NCI-H345 treated with DMSO at 0.1 percent for 48 hours (cell line): ENCODE data around the gene NISCH.
A peak's percentile ranks its signal among the peaks of the same experiment; 100 is the strongest.

Experiments used
- DNase-seq: peaks from one replicate; lab custom pipeline; 2025; ENCODE audit not compliant: unreplicated experiment; lab: John Stamatoyannopoulos, UW

The NISCH gene

DNA sequence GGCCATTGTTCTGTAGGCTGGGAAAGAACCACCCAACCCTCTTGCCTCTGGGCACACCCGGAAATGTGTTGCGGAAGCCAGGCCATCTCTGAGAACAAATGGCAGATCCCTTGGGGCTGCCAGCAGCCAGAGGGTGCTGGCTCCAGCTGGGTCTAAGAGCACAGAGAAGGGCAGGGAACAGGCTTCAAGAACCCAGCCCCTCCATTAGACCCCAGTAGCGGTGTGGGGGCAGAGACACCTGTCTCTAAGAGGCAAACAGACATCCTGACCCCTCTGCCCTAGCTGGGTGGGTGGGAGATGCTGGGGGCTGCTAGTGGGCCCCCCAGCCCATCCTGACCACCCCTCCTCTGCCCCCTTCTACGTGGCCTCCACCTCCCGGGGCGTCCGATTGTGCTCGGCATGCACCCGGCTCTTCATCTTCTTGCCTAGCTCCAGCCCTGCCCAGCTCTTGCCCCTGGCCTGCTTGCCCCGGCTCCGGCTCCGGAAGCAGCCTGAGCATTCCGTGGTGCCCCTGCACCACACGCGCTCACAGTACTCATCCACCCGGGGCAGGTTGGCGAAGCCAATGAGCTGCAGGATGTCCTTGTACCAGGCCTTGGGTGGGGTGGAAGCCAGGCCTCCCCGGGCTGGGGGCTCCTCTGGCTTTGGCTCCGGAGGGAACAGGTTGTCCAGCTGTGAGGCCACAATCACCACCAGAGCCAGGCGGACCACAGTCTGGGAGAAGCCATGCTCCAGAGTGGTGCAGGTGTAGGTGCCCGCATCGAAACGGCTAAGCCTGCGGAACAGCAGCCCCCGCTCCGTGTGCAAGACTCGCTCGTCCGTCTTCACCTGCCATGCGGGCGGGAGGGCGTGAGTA lies 19.9 kb upstream of the NISCH start:
- no peak for DNase-seq

DNA sequence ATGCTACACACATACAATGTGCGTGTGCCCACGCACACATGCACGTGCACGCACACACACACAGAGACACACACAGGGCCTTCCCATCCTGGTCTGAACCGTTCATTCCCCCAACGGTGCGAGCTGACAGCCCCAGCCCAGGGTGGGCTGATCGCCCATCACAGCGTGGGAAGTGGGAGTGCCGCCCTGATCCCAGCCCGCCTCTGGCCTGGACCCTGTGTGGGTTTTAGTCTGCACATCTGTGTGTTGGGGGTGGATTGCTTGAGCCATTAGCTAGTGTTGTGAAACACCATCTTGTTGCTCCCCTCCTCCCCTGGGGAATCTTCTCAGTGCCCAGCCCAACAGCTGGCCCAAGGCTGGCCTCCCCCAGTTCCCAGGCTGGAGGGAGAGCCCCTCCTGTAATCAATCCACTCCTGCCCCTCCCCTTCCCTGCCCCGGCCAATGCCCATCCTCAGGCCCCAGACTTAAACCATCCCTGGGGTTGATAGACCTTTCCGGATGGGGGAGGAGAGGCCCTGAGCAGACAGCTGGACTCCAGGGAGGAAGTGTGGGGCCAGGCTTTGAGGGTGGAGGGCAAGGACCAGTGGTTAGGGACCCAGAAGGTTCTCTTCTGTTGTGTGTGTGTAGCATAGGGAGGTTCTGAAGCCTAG lies 18.8 kb upstream of the NISCH start:
- DNase-seq, result no peak

DNA sequence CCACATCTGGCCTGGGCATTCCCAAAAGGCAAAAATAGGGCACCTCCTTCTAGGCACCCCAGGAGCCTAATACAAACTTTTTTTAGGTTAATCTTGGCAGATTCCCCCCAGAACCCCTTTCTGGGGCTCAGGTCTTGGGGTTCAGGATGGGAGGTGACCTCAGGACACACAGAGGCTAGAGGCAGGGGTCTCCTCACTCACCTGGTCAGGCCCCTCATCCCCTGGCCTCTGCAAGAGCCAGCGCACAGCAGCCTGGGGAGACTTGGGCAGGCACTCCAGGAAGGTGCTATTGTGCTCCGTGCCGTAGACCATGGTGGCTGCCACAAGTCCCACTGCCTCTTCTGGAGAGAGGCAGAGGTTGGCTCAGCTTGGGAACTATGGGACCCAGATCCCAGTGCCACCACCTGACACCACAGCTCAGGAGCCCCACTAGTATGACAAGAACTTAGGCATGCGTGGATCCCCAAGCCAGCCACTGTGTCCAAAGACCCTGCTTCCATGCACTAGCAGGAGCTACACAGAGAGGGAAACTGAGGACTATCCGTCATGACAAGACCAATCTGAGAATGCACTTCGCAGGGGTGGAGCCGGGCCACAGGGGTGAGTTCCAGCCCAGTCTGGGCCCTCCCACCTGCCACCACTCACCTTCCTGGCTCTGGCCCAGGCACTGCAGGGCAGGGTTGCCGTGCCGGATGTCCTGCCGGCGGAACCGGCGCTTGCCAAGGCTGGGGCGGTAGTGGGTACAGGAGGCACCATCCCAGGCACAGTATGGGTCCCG lies 17.9 kb upstream of the NISCH start:
- DNase-seq, result no peak

DNA sequence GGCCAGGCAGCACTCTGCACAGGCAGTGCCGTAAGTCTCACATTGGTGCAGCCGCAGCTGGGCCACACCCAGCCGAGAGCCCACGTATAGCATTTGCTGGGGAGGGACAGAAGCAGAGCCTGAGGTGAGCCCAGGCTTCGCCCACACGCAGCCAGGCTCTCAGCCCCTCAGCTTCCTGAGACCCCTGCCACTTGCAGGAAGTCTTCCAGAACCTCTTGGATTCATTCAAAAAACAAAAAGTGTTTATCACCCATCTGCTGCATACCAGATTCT lies 17.4 kb upstream of the NISCH start:
- DNase-seq, result no peak

DNA sequence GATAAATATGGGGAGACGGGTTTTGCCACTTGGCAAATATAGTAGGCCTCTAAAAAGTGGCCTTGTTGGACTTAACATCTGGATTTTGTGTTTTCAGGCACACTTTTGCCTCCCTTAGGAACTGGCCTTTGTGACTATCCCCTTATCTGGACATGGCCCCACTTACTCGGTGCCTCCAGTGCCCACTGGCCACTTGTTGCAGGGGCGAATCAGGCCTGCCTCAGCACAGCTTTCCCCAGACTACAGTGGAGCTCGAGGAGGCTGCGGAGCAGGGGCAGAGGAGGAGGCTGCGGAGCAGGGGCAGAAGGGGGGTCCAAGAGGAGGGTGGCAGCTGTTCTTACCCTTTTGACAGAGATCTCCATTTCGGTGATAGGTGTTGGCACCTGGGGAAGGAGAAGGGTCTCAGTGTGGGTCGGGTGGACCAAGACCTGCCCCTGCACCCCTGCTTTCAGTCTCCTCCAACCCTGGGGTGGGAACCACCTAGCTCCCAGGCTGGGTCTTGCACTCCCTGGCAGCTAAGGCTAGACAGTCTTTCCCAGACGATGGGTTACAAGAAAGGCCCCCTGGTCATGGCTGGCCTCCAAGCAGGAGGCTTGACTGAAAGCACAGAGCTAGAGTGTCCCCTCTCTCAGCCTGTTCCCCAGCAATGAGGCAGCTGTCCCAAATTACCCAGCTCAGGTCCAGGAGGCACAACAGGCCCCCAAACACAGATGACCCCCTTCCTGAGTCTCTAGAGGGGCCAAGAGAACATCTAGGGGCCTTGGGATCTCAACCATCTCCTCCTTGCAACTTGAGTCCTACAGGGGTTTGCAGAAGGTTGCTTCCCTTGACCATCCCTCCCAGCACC lies 16.6 kb upstream of the NISCH start:
- DNase-seq, result no peak

DNA sequence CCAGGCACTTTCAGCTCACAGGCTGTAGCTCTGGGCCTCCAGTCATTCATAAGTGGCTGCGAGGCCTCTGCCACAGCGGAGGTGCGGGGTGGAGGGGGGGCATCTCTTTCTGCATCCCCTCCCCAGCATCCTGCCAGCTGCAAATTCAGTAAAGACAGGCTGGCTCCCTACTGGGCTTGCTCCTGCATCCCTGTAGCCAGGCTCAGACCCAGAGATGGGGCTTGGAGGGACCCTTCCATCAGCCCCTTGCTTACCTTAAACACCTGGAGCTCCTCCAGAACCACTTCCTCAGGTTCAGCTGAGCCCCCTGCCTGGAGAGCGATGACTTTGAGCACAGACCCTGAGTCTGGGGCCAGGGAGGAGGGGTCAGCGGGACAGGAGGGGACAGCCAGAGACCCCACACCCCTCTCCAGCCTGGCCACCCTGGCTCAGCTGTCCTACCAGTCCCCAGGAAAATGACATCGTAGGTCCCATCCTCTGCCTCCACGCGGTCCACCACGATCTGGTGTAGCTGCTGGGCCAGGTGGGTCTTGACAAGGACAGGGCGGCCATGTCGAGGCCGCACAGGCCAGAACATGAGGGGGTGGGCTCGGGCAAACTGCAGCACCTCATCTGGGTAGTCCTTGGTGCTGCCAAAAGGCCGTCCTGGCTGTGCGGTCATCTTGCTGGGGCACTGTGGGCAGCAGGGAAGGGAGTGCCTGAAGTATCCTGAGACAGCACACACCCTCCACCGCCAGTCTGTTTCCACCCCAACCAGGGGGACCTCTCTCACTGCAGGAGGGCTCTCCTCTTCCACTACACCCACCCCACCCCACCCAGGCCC lies 15.8 kb upstream of the NISCH start:
- DNase-seq, result no peak

DNA sequence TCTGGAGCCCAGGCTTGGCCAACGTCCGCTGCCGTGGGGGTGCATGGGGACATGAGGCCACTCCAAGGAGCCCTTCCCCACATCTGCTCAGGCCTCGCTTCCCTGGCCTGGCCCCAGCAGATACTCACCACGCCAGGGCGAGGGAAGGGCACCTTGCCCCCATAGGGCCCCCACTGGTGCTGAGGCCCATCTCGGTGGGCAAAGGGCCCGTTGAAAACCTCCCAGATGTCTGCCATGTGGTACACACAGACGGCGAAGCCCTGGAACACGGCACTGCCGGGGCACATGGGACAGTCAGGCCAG lies 15.2 kb upstream of the NISCH start:
- DNase-seq, result no peak

DNA sequence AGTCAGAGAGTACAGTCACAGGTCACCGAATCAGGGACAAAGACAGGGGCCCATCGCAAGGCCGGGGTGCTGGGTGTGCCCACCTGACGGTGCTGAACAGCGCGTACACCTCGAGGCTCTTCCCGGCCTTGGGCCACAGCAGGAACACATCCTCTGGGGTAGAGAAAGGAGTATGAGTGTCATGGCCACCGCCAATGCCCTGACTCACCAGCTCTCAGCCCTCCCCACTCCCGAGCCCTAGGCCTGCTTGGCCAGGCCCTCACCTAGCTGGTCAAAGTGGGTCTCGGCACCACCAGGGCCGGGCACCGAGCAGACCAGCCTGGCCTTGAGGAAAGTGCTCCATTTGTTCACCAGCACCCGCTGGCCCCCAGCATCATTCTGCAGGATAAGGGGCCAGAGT lies 14.7 kb upstream of the NISCH start:
- DNase-seq, result no peak

DNA sequence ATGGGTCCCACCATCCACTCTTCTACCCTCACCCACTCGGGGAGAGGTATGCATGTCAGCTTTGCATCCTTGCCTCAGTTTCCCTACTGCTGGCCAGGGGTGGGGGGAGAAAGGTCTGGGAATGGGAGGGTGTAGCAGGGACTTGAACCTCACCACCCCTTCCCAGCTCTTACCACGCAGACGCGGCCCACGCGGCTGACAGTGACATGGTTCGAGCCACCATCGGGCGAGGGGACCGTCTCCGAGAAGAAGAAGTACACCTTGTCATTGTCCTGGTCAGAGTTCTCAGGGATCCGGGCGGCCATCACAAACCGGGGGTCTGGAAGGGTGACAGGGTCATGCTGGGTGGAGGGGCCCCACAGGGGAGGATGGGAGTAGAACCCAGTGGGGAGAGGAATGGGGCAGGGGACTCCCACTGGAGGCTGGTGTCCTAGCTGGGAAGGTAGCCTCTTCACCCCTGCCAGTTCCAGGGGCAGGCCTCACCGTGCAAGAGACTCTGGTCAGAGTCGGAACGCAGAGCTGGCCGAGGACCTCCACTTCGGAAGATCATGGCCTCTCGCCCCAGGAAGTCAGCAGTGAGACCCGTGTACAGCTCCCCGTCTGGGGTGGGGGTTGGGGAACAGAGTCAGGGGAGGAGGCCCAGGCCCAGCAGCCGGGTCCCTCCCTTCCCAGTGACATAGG lies 14.2 kb upstream of the NISCH start:
- DNase-seq, result no peak

DNA sequence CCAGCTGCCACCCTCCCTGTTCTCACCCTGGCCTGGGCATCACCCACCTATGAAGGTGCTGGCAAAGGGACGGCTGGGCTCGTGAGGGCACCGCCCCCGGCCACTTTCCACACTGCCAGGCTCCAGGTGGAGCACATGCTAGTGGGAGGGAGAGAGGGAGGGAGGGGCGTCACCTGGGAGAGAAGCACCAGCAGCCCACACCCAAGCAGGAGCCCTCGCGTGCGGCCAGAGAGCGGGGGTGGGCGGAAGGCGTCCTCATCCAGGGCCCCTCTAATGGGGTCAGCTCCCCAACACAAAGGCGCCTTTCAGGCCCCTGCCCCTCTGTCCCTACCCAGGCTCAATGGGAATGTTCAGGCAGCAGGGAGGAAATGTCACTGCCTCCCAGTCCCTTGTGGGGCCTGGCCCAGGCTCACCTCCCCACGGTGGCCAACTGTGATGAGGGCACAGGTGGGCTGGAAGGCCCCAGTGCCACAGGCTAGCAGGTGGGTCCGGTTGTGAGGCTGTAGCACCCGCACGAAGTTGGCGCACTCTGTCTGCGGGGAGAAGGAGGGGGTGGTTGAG lies 13.6 kb upstream of the NISCH start:
- DNase-seq, result no peak

DNA sequence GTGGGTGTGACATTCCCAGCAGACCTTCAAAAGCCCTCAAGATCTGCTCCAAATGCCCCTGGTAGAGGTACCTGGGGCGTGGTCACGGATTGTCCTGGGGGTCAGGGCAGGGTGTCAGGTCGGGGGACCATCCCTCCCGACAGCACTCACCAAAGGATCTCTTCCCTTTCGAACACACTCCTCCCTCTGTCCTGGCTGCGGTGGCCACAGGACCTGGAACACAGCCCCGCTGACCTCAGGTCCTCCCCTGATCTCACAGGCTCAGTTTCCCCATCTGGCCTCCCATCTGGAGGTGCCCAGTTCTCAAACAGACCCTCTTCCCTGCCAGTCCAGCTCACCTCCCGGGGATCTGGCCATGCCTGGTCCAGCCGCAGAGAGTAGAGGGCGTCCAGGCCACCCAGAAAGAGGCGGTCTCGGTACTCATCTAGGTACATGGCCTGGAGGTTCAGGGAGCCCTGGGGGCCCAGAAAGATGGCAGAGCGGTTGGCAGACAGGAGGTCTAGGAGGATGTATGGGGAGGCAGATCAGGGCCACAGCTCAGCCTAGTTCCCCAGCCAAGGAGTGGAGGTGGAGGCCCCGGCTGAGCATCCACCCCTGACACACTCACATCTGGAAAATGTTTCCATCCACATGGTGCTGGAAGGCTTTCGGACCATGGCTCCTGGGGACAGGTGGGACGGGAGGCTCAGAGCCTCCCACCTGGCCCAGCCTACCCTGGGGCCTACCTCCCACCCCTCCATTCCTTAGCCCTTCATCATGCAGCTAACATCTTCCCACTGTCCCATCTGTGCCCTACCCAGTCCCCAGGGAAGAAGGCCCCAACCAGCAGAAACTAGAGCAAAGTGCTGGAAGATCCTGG lies 12.8 kb upstream of the NISCH start:
- no peak for DNase-seq

DNA sequence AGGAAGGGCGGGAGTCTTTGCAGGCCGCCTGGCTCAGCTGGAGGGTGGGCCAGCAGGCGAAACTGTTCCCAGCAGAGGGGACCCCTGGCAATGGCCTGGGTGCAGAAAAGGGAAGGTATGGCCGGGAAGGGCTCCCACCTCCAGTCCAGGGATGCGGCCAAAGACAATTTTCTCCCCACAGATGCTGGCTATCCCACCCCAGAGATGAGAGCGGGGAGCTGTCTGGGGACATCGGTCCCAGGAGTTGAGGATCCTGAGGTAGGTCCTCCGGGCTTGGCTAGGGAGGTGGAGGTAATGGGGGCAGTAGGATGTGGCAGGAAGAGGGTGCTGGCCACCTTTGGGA lies 12.2 kb upstream of the NISCH start:
- DNase-seq, result no peak

DNA sequence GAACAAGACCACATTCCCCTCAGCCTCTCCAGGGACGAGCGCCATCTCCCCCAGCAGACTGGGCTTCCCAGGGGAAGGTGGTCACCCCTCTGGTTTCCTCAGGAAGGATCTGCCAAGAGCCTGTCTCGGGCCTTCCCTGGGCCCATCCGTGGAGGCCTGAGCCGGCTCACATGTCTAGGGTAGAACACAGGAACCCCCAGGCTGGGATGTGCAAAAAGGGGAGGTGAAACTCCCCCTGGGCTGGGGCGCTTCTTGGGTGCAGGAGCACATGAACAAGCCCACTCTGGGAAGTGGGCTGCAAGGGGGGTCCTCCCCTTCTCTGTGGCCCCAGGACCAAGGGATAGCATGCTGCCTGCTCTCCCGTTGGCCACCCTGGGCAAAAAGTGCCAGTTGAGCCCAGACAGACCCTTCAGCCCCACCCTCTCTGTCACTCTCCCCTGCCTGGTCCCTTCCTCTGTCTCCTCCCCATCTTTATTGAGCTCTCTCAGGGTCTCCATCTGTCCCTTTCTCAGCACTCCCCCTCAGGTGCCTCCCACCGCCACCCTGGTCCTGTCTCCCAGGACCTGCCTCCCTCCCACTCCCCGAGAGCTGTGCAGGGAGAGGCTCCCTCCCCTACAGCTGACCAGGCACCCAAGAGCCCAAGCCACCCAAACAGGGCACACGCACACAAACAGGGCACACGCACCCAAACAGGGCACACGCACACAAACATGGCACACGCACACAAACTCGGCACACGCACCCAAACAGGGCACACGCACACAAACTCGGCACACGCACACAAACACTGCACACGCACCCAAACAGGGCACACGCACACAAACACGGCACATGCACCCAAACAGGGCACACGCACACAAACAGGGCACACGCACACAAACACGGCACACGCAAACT lies 11.4 kb upstream of the NISCH start:
- no peak for DNase-seq

DNA sequence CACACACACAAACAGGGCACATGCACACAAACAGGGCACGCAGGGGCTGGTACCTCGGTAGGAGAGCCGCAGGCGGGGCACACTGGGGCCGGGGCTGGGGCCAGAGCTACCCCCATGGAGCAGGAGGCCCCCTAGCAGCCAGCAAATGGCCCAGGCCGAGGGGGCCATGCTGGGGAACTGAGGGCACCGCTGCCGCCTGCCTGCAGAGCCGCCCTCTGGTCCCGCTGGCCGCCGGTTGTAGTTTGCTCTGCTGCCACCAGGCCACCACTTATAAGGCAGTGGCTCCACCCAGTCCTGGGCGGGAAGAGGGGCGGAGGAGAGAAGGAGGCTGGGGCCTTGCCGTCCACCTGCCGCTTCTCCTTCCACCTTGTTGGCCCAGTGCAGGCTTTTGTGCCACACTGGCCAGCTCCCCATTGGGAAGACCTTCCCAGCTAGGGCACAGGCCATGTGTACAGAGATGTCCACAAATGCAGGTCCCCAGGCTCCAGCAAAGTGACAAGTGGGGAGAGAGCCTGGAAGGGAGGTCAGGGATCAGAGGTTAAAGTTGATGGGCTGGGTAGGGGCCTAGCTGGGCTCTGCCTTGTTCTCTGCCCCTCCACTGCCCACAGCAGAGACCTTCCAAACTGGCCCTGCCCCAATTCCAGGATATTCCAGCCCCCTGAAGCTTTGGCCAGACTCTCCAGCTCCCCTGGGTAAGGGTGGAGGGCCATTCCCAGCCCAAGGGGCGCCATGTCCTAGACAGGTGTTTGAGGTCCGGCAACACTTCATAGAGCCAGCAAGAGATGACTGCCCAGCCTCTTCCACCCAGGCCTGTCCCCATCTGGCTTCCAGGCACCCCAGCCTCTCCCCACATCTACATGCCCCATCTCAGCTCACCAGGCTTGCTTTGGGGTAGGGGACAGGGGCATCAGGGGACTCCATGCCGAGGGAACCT lies 10.3 kb upstream of the NISCH start, which contains the start of gene SEMA3G:
Gene SEMA3G (minus strand): TSS at position 244 of the 934 bp plus-strand sequence. CDS start 76 bp downstream, at position 168.
- DNase-seq, result peak; percentile 0

DNA sequence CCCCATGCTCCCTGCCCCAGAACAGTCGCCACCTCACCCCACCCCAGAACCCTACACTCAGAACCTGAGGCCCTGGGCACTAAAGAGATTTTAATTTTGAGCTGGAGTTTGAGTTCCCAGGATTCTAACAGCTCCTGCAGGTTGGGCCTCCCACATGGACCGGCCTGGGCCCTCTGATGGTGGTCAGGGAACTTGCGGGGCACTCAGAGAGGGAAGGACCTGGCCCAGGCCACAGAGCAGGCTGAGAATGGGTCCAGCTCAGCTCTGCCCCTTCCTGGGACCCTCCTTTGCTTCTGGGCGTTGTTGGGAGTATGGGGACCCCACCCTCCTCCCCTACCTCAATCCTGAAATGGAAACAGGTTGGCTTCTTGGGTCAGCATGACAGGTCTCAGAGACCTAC lies 9.4 kb upstream of the NISCH start:
- no peak for DNase-seq

DNA sequence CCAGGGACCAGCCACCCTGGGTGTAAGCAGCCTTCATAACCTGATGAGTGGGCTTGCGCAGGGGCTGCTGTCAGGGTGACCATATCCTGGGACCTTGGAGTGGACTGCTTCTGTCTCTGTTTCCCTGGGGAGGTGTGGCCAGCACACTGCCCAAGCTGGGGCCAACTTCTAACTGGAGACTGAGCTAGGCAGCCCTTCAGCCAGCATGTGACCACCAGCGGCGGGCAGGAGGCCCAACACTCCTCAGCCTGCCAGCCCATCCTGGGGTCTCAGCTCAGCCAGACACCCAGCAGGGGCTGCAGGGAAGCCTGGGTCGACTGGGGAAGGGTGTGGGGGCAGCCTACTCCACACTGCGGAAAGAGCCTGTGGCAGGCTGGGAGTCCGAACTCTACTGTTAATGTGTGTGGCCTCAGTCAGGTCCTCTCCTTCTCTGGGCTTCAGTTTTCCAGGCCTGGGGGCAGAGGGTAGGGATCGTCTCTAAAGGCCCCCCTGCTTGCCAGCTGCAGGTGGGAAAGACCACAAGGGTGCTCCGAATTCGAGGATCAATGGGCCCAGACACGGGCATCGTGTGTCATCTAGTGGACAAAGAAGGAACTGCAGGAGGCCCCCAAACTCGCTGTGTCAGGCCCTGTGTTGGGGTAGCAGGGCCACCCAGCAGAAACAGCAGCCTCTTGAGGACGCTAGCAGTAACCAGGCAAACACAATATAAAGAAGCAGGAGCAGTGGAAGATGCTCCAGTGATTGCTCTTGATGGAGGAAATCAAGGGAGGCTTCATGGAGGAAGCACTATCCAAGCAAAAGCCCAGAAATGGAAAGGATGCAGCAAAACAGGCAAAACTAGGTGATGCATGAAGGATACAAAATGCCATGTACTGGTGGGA lies 8.5 kb upstream of the NISCH start:
- peak; percentile 5 for DNase-seq
